Glomerular endothelial cell (primary cell): ENCODE measurements around the gene ZFPM1. TPM values are rescaled to one million over a fixed set of nuclear protein-coding genes. Genes with fewer than 3 reads are reported as not detected.

ENCODE experiments used
- DNase-seq: peaks from one replicate; pipeline ENCODE4 v3.0.0-alpha.2; 2011; ENCODE audit warnings: low read depth, low spot score; ENCODE audit errors: extremely low read depth
- total RNA-seq: library from RNA; depleted of rRNA; stranded (reverse); fragments of >200 nt; gene quantifications from 2 replicates; pipeline ENCODE4 v1.2.3, GENCODE V29; 2015

ZFPM1 gene
- total RNA-seq, 1 donor from 2014 or later: 3.3 TPM

DNA sequence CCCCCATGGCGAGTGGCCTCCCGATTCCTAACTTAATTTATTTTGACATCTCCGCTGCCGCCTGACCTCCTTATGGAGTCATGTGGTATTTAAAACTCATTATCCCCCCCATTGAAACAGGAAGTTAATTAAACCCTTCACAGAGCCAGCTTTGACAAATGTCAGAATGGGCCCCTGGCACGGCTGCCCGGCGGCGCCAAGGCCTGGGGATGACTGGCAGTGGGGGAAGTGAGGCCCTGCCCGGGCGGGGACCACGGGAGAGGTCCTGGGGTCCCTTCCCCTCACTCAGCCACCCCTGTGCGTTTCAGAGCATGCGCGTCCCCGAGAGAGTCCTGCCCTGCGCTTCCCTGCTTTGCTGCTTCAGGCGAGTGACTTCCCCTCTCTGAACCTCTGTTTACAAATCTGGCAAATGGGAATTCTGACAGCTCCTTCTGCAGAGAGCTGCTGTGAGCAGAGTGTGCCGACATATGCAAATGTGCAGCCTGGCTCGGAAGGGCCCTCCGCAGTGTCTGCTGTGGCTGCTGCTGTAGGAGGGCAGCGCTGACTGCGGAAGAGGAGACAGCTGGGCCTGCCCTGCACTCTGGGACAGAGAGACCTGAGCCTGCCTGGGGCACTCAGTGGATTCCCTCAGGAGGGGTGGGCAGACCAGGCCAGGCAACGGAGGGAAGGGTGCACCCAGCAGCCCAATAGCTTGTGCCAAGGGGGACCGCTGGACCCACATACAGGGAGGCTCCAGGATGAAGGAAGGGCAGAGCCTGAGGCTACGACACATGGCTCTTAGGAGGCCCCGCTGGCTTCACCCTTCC is 4.4 kb upstream of the ZFPM1 start:
- no peak for DNase-seq

DNA sequence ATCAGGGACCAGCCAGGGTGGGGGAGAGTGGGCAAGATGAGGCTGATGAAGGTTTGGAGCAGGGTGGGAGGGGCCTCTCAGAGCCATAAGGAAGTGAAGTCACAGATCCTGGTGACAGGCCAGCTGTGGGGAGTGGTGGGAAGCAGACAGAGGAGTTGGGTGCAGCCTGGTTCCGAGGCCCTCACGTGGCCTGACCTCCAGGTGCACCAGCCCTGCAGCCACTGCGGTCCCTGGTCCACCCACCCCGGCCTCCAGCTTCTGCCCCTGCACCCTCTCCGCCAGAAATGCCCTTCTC is 3.9 kb upstream of the ZFPM1 start:
- no peak for DNase-seq

DNA sequence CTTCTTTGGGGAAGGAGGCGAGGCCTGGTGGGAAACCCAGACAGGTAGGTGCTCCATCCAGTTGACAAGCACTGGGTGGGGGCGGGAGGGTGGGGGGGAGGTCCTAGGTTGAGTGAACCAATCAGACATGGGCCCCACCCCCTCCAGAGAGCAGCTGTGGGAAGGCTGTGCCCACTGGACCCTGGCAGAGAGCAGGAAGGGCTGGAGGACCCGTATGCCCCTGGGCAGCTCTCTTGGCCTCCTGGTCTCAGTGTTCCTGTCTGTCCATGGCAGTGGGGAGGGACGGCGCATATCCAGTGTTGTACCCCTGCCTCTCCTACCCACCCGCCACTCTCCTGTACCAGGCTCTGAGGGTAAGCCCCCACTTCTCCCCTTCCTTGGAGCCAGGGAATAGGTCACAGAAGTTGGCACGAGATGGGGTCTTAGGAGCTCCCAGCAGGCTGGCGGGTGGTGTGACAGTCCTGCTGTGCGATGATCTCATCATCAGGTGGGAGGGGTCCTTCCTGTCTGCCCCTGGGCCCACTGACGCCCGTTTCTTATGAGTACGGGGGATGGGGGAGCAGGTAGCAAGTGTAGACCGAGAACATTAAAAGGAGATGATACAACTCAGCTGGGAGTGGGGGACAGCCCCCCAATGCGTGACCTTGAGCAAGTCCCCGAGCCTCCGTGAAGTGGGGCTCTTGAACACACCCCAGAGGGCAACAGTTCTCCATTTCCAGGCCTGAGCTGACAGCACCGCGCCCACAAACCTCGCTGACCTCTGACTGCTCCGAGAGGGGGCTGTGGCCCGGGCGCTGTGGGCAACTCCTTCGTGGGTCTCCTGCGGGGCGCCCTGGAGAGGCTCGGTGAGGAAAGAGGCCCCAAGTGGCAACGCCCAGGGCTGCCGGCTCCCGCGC is 1.2 kb upstream of the ZFPM1 start:
- no peak for DNase-seq

DNA sequence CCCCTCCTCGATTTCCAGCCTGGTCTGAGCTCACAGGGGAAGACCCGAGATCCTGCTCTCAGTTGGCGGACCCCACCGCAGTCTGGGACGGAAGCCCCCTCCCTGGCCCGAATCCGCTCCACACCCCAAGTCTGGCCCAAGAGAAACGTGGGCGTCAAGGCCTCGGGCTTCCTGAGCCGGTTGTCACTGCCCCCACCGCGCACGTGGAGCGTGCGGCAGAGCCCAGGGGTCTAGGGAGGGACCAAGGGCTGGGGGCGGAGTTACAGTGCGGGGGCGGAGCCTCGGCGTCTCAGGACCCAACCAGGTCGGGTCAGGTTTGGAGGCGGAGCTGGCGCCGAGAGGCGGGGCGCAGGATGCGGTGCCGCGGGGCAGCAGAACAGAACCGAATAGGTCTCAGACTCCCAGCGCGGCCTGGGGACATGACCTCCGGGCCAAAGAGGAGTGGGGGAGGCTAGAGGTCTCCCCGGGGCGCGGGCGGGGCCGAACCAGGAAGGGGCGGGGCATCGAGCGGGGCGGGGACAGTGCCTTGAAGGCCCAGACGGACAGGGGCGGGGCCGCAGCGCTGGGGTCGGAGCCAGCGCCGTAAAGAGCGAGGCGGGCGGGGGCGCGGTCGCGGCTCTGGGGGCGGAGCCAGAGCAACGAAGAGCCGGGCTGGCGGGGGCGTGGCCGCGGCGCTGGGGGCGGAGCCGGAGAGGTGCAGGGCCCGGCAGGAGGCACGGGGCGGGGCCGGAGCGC is 431 bp upstream of the ZFPM1 start:
- DNase-seq: peak; percentile 45

DNA sequence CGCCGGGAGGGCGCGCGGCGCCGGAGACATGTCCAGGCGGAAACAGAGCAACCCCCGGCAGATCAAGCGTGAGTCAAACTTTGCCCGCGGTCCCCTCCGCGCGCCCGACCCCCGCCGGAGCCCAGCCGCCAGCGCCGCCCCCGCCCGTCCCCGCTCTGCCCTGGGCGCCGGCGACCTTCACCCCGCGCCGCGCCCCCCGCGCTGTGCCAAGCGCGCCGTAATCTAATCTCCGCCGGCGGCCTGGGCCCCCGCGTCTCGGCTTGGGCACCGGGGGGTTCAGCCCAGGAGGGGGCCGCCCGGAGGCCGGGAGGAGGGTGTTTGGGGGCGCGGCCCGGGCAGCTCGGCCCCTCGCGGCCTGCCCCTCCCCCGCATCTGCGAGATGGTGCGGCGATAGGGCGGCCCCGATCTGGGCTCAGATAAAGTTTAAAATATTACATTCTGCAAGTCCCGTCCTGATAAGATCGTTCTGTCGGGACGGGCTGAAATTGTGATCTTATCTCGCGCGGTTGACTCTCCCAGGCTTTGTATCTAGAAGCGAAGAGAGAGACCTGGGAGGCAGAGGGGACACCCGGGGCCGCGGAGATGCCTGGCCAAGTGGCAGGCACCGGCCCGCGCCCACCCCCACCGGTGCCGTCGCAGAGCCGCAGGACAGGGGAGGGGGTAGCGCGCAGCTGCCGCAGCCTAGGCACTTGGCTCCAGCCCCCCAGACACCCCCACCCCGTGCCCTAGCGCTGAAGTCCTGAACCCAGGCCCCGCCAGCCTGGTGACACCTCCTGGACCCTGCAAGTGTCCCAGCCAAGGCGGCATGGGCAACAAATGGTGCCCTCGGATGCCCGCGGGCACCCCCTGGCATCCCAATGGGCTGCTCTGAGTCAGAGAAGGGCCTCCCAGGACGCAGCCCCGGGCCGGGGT is 787 bp downstream of the ZFPM1 start:
- DNase-seq: no peak

DNA sequence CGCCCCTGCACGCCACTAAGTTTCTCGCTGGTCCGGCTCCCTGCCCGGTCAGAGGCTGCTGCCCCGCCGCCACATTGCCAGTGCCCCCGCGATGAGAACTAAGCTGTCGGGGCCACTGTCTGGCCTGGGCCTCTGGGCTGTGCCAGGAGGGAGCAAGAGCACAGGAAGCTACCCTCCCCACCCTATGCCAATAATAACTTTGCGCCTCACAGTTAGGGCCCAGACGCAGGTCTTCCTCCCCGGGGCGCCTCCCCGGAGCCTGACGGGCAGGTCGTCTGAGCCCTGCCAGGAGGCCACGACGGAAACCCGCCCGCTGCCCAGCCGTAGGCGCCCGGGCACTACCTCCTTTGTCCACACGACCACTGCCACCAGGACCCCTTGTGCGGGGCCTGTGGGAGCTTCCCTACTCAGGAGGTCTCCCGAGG is 1.5 kb downstream of the ZFPM1 start:
- DNase-seq: no peak

DNA sequence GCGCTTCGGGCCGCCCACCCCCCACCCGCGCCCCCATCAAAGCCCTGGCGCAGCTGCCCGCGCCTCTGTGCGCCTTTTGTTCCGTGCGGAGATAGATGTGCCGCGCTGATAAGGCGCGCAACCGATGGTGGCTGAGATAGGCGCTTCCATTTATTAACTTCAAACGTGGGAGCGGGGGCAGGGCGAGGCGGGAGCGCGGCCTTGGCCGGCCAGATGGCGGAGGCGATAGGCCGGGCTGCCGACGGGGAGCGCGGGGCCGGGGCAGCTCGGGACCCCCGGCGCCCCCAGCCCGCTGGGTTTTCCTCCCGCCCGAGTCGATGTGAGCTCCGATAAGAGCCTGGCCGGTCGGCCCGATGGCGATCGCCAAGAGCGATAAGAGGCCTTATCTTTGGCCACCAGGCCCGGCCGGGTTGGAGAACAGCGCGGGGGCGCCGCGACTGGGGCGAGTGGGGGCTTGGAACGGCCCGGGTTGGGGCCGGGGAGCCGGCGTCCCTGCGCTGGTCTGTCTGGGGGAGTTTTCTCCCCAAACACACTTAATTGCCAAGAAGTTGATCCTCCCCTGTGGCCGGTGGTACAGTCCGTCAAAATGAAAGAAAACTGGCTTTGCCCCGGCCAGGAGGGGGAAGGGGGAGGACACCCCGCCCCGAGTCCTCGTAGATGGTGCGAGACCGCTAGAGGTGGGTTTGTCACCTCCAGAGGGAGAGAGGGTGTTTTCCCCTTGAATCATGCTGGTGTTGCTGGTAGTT is 2.7 kb downstream of the ZFPM1 start:
- DNase-seq: no peak

DNA sequence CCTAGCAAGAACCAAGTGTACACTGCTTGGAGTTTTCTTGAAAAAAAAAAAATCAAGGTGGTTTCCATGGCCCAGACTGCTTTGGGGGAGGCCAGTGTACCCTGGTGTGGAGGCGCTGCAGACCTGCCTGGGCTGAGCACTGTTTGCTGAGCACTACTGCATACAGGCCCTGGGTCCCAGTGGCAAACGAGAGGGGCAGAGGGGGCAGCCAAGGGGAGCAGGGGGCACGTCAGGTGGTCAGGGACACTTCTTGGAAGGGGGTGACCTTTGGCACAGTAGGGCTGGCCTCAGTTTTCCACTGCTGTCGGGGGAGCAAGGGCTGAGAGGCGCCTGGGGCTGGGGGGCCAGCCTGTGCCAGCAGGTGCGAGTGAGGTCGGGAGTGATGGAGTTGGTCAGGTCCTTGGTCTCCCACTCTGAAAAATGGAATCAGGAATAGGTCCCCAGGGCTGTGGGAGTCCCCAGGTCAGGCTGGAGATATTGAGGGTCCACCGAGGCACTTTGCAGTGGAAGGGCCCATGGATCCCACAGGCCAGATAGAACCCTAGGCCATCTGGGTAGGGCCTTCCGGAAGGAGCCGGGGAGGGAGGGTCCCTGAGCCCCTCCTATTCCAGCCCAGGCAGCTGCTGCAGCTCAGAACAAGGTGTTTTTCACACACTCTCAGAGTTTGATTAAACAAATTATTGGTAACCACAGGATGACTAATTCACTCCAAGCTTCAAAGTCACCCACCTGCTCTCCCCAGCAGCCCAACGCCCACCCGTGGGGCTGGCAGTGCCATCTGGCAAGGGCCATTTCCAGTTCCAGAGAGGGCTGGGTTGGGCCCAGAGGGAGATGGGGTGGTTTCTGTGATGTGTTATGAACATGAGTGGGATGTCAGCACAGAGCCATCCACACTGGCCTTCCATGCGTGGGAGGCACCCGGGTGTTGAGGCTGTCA is 3.5 kb downstream of the ZFPM1 start:
- no peak for DNase-seq

DNA sequence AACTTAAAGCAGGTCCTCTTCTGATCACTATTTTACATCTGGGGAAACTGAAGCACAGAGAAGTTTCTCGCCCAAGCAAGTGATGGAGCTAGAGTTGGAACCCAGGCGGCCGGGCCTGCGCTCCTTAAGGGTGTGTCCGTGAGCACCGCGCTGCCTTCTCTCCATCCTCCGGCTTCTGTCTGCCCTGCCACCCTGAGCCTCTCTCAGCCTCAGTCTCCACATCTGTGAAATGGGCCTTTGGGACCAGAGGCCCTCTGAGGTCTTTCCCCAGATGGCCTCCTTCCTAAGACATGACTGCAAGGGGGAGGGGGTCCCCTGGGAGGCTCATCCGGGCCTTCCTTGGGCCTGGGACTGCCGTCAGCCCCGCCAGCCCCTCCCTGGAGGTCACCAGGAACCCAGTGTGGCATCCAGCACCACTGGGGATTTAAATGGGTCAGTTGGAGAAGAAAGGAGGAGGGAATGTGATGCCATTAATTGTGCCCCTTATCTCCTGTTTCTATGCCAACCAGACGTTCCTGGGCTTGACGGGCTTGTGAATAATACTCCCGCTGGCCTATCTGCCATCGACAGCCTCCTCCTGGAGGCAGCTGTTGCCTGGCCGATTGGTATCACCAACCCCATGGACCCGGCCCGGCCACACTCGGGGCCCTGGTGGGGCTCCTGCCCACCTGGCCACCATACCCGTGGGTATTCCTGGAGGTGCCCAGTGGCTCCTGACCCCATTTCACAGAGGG is 5.1 kb downstream of the ZFPM1 start:
- no peak for DNase-seq

DNA sequence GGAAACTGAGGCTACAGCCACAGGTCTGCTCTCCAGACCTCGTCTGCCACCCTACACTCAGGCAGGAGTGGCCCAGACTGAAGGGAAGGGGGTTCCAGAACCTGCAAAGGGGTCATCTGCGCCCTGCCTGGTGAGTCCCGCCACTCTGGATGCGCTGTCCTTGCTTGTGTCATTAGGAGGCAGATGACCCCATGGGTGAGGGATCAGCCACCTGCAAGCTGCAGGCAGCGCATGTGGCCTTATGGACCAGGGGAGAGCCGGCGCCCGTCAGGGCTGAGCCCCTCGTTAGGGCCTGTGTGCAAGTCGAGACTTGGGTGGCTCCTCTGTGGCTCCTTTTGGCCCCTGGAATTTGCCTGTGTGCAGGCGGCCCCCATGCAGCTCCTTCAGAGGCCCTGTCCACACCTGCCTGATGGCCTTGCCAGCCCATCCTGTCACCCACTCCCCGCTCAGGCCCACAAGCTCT is 5.7 kb downstream of the ZFPM1 start:
- no peak for DNase-seq

DNA sequence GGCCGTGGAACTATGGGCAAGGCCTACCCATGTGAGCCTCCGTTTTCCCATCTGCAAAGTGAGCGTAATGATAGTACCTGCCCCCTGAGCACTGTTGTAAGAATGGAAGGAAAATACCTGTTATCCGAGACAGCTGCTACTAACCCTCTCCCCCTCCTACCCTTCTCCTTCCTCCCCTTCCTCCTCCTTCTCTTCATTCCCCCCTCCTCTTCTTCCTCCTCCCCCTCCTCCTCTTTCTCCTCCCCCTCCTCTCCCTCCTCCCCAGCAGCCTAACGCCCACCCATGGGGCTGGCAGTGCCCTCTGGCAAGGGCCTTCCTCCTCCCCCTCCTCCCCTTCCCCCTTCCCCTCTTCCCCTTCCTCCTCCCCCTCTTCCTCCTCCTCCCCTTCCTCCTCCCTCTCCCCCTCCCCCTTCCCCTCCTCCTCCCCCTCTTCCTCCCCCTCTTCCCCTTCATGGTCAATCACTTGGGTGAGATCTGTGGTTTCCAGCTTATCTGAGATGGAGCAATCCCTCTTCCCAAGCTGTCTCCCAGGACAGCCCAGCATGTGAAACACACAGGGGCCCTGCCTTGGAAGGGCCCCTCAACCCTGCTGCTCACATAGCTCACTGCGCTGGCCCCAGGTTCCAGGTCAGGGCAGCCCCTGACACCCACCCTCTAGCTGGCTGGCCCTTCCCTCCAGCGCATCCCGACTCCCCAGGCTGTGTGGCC is 6.4 kb downstream of the ZFPM1 start:
- DNase-seq: no peak

DNA sequence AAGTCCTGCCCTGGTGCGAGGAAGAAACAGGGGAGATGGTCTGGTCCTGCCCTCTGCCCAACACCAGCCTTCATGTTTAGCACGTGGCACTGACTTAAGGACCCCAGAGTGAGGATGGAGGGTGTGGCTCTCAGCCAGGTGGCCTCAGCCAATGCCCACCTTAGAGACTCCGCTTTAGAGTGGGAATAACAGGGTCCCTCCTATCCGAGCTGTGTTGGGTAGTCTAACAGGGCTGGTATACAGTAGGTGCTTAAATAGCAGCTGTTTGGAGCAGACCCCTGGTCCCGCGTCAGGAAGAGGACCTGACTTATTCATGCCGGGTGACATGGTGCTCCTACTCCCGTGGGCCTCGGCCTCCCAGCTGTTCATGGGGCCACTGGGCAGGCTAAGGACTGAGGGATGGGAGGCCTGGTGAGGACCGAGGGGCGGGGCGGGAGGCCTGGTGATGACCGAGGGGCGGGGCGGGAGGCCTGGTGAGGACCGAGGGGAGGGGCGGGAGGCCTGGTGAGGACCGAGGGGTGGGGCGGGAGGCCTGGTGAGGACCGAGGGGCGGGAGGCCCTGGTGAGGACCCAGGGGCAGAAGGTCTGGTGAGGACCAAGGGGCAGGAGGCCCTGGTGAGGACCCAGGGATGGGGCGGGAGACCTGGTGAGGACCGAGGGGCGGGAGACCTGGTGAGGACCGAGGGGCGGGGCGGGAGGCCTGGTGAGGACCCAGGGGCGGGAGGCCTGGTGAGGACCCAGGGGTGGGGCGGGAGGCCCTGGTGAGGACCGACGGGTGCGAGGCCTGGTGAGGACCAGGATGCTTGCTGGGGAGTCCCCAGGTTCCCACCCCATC is 7.6 kb downstream of the ZFPM1 start:
- no peak for DNase-seq

DNA sequence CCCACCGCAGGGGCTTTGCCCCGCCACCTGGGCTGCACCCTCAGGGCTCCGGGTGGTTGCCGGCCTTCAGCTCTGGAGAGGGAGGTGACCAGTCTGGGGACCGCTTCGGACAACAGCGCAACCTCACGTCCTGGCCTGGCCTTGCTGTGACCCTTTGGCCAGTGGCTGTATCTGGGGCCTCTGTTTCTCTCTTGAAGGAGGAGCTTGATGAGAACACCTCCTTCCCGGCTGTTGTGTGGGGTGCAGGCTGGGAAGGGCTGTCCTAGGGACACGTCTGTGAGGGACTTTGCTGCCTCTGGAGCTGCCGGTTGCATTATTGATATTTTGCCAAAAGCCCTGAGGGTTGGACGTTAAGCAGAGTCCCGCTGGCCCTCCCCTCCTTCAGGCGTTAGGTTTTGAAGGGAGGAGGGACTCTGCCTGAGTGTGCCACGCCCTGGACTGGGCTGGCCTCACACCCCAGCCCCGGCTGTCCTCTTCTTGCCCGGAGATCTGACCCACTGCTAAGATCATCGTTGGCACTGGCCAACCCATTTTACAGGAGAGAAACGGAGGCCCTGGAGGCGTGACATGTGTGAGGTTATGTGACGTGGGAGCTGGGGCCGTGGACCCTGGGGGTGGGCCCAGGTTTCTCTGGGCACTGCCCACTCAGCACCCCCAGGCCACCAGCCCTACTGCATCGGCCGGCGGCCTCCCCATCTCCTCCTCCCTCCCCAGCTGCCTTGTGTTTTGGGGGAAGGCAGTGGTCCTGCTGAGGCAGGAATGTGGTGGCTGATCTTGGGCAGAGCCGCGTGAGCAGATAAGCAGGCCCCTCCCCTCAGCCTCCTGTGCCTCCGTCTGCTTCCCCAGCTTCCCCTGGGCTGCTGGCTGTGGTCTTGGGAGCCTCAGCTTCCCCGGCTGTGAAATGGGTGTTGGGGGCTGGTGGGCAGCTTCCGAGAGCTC is 8.5 kb downstream of the ZFPM1 start:
- DNase-seq: no peak

DNA sequence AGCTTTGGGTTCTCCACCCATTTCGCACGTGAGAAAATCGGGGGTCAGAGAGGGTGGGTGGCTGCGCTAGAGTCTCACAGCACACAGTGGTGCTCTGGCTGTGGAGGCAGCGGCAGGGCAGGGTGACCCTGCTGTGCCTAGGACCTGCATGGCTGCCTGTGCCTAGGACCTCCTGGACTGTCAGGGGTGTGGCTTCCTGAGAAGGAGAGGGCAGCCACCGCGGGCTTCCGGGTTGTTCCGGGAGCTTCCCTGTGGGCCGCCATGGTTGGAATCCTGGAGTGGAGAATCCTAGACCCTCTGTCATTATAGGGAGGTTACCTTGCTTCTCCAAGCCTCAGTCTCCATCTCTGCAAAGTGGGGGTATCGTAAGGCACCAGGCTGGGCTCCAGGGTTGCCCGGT is 9.3 kb downstream of the ZFPM1 start:
- no peak for DNase-seq

DNA sequence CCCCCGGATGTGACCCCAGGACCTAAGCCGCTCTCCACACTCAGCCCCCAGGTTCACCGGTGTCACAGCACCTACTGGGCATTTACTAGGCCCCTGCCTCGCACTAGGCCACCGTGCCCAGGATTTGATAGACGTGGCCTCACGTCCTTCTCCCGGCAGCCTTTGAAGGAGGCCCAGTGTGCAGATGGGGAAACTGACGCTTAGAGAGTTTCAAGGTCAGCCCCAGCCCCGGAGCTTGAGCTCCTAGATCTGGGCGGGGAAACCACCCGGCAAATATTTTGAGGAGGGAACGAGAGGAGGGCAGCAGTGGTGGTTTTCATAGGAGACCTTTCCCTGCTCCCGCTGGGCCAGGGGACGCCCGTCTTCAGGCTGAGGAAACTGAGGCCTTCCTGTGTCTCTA is 10.3 kb downstream of the ZFPM1 start:
- DNase-seq: no peak
